Frontal cortex (tissue), 4 donors: ENCODE measurements around the gene PRKCZ. TPM values are rescaled to one million over a fixed set of nuclear protein-coding genes. Genes with fewer than 3 reads are reported as not detected.

ENCODE experiments used
- DNase-seq, 2 donors: peaks; one replicate each; pipeline ENCODE4 v3.0.0; 2012; ENCODE audit warnings: low spot score in 2 of 2
- FAIRE-seq: peaks from 2 replicates; lab custom pipeline; 2012; peaks lifted over from hg19 to GRCh38; lab: Jason Lieb, UNC
- total RNA-seq: library from RNA; depleted of rRNA; stranded (reverse); fragments of >200 nt; gene quantifications from one replicate; pipeline ENCODE4 v1.2.3, GENCODE V29; 2014
- donor health status: control.
- donor health status: control.
- donor health status: control.

PRKCZ gene
- total RNA-seq, 1 donor from 2014 or later = 58.7 TPM

DNA sequence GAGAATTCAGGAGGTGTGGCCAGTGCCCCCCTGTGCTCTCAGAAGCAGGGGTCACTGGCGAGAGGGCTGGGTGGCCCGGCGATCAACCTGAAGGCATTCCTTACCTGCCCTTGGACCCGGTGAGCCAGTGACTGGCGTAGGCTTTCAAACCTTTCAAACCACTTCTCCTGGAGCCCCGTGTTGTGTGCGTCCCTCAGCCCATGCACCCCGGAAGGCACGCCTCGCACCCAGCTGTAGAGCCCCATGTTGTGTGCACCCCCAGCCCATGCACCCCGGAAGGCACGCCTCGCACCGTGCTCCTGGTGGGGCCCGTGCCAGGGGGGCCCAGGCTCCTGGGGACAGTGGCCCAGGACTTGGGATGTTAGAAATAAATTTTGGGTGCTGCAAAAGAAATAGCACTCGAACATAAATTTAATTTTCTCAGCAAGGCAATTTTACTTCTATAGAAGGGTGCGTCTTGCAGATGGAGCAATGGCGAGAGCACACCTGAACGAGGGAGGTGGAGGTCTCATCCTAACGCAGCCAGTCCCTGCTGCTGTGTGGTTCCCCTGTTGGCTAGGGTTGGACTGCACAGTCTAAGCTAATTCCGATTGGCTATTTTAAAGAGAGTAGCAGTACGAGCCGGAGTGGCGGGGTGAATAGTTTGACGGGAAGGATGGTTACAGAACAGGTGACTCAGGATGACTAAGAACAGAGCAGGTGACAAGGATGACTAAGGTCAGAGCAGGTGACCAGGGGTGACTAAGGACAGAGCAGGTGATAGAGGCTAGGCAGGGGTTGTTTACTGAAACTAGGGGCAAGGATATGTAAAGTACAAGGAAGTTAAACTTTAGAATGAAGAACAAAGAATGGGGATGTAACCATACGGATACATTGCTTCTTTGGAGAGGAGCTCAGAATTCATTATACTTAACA is 47.4 kb downstream of the PRKCZ start:
- FAIRE-seq (no peak), DNase-seq (no peak)

GRCh38 chr1:2098301-2098698 is 48.1 kb downstream of the PRKCZ start:
- DNase-seq (peak in 1 of 2 donors; percentile 59), FAIRE-seq (no peak)

DNA sequence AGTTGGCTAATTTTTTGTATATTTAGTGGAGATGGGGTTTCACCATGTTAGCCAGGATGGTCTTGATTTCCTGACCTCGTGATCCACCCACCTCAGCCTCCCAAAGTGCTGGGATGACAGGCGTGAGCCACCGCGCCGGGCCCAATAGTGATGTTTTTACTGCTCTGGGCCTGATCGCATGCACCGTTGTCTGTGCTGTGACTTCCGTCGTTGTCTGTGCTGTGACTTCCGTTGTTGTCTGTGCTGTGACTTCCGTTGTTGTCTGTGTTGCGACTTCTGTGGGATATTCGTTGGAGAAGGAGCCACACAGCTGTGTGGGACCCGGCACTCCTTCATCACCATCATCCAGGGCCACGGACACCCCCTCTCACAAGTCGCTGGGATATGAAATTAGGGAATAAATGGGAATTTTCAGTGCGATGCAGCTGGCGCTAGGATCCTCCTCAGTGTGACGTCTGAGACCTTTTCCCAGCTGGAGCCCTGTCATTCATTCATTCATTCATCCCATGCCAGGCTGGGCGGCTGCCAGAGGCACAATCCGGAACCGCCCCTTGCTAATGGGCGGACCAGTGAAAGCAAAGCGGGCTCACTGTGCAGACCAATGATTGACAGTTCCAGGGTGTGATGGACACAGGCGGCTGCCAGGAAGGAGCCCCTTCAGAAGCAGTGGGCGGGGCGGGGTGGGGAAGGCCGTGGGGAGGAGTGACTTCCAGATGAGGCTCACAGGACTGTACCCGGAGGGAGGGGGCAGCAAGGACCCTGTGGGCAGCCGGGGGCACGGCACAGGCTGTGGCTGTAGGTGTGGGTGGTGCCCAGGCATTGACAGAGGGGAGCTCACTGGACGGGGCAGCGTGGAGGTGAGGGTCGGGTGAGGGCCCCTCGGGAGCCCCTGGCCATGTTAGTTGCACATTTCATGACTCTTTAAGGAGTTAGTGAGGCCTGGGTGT is 48.9 kb downstream of the PRKCZ start:
- DNase-seq (peak; percentile 87), FAIRE-seq (peak; percentile 79)

GRCh38 chr1:2099886-2100779 is 49.9 kb downstream of the PRKCZ start:
- DNase-seq = peak in 1 of 2 donors; percentile 50
- FAIRE-seq = no peak

GRCh38 chr1:2100780-2101108 is 50.5 kb downstream of the PRKCZ start:
- FAIRE-seq = no peak
- no peak for DNase-seq

GRCh38 chr1:2101531-2101930 is 51.3 kb downstream of the PRKCZ start:
- no peak for DNase-seq

DNA sequence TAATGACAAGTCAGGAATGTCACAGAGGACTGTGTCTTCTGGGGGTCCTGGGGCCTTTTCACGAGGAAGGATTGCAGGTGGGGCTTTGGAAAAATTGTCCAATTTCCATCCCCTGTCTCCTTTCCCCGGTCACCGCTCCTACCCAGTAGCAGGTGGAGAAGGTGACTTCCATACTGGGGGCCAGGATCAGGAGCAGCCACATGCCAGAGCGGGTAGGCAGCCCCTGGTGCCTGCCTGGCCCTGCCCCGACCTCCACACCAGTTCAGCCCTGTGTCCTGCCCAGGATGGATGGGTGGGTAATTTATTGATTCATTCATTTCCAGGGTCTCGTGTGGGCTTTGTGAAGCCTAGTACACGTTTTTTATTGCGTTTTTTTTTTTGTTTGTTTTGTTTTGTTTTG is 51.7 kb downstream of the PRKCZ start:
- FAIRE-seq (no peak), DNase-seq (no peak)

More at GRCh38 chr1:2101531-2101930, 51.3 kb downstream of the PRKCZ start:
- no peak for FAIRE-seq

DNA sequence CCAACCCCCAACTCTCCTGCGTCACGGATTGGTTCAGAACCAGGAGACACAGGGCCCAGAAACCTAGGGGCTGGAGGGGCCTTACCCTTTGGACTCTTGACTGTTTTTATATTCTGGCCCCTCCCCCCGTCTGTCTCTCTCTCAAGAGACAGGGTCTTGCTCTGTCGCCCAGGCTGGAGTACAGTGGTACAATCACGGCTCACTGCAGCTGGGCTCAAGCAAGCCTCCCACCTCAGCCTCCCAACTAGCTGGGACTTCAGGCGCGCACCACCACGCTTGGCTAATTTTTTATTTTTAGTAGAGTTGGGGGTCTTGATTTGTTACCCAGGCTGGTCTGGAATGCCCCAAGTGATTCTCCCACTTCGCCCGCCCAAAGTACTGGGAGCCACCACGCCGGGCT is 52.5 kb downstream of the PRKCZ start:
- FAIRE-seq = no peak
- no peak for DNase-seq

DNA sequence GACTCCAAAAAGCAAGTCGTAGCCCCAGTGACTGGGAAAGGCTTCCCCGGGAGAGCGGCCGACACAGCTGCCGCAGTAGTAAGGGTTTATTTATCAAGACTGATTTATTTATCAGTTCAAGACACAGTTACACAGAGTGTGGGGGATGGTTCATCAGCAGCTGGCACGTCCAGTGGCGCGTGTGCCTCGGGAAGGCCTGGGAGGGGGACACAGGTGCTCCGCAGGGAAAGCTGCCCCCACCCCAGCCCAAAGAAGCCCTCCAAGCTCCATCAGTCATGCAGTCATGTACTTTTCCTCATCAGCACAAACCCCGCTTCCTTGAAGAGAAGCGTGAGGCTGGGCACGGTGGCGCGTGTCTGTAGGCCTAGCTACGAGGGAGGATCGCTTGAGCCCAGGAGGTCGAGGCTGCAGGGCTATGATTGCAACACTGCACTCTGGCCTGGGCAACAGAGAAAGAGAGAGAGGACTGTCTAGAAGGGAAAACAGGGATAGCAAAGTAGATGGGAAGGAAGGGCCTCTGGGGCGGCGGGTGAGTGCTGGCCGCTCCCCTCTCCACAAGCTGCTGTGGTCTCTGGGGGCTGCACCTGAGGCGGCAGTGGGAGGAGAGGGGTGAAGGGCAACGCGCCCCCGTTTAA is 53.2 kb downstream of the PRKCZ start:
- DNase-seq = no peak
- no peak for FAIRE-seq

GRCh38 chr1:2103901-2104590 is 53.8 kb downstream of the PRKCZ start:
- FAIRE-seq = no peak
- DNase-seq = no peak

- no peak for DNase-seq
- no peak for FAIRE-seq
Measured at GRCh38 chr1:2104621-2105427, 54.6 kb downstream of the PRKCZ start.

- FAIRE-seq (no peak), DNase-seq (no peak)
Measured at GRCh38 chr1:2105781-2106524, 55.7 kb downstream of the PRKCZ start.

DNA sequence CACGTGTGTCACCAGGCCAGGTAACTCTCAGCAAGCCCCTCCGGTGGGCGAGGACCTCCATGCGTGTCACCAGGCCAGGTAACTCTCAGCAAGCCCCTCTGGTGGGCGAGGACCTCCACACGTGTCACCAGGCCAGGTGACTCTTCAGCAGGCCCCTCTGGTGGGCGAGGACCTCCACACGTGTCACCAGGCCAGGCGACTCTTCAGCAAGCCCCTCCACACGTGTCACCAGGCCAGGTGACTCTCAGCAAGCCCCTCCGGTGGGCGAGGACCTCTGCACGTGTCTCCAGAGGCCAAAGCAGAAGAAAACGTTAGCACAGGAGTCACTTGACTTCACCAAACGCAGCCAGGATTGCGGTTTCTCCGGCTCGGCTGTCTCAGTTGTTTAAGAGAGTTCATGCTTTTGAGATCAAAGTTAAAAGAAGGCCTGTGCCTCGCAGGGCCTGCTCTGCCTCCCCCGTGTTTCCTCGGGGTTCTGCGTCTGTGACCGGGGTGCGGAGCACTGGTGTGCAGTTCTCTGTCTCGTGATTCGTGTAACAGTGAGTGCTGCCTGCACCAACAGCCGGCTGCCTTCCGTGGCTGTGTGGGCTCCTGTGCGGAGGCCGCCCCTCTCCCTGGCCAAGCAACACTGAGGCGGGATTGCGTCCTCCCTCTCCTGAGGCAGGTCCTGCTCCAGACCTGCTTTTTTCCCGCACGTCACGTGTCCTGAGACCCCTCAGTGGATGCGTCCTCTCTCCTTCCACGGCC is 56.6 kb downstream of the PRKCZ start:
- no peak for DNase-seq
- FAIRE-seq = no peak

GRCh38 chr1:2107586-2108212 is 57.5 kb downstream of the PRKCZ start:
- FAIRE-seq (no peak), DNase-seq (no peak)

DNA sequence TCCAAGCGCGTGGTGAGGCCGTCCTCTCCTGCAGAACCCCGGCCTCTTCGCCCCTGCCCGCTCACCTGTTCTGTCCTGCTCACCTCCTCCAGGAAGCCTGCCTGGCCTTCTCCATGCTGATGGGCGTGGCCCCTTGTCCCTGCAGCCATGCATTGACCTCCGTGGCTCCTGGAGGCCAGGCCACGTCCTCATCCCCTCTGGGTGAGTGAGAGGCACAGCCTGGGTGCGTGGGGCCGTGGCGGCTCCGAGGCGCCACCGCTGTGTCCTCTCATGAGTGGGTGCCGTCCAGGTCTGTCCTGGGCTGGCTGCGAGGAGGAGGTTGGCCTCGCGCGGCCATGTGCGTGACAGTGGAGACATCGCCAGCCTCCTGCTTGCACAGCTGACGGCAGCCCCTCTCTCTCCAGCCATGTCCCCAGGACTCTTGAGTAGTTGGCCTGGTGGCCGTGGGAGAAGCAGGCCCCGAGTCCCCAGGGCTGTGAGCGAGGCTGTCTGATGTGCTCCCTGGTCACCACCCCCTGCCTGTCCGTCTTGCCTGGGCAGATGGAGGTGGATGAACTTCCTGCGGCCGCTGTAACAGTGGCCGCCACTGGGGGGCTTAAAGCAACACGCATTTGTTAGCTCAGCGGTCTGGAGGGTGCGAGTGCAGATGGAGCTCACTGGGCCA is 58.1 kb downstream of the PRKCZ start:
- no peak for FAIRE-seq
- DNase-seq = peak; percentile 62 to 74
